B cell (primary cell): Measurements from ENCODE around the gene CENPB. TPM values are rescaled to one million over a fixed set of nuclear protein-coding genes. Genes with fewer than 3 reads are reported as not detected.

Experiments
- ATAC-seq: fragments of 200-7000 bp; cut with Tn5 transposase; one replicate; pipeline ENCODE4 v1.10.0; 2021; ENCODE audit warnings: low read depth, mild to moderate bottlenecking, moderate number of reproducible peaks, moderate library complexity
- CTCF ChIA-PET: fragments of 350-600 bp; sonication (Branson Sonifier 250); formaldehyde crosslinking; loops from one replicate; lab custom pipeline; 2021; ENCODE audit warnings: antibody characterized with exemption, inconsistent platforms; lab: Charles Lee
- POLR2A ChIA-PET: fragments of 350-600 bp; sonication (Branson Sonifier 250); formaldehyde crosslinking; loops from one replicate; lab custom pipeline; 2021; ENCODE audit warnings: antibody characterized with exemption; lab: Charles Lee
- DNase-seq: peaks from one replicate; pipeline ENCODE4 v3.0.0; 2013
- H2AFZ ChIP-seq: 2 replicates; pipeline ENCODE4 v1.6.1; 2012; ENCODE audit warnings: mild to moderate bottlenecking, low read depth, low read length; ENCODE audit not compliant: insufficient read depth, poor library complexity, severe bottlenecking
- H3K27ac ChIP-seq, 2 donors: 1 replicate in 1 of 2; 2 replicates in 1 of 2; pipeline ENCODE4 v1.5.1; 2012 to 2013; ENCODE audit warnings: low read length in 2 of 2, mild to moderate bottlenecking in 2 of 2, moderate library complexity in 1 of 2
- H3K27me3 ChIP-seq, 4 experiments: fragments of 200-600 bp in 1 of 4; sonication (generic) in 1 of 4; replicated peaks in 1 of 4; 1 replicate in 2 of 4; 2 replicates in 2 of 4; pipeline versions ENCODE4 v1.6.1 to v1.7.0; 2013 to 2016; ENCODE audit warnings: low read length in 3 of 4, mild to moderate bottlenecking in 2 of 4, mixed read lengths in 1 of 4, moderate library complexity in 1 of 4; ENCODE audit not compliant: insufficient read depth in 4 of 4, control insufficient read depth in 3 of 4; ENCODE audit errors: control extremely low read depth in 1 of 4
- H3K36me3 ChIP-seq, 2 experiments: replicated peaks in 1 of 2; 1 replicate in 1 of 2; 2 replicates in 1 of 2; pipeline versions ENCODE4 v1.6.1 to v1.7.1; 2013; ENCODE audit warnings: low read length in 1 of 2; ENCODE audit not compliant: insufficient read depth in 2 of 2, control insufficient read depth in 1 of 2; ENCODE audit errors: control extremely low read depth in 1 of 2, extremely low read depth in 1 of 2
- H3K4me1 ChIP-seq, 2 donors: fragments of 200-600 bp in 1 of 2; sonication (generic) in 1 of 2; 1 replicate in 1 of 2; 2 replicates in 1 of 2; pipeline versions ENCODE4 v1.5.1 to v1.6.1; 2013 to 2017; ENCODE audit warnings: low read length in 2 of 2; ENCODE audit not compliant: control insufficient read depth in 2 of 2, insufficient read depth in 2 of 2
- H3K4me2 ChIP-seq: replicated peaks from 2 replicates; pipeline ENCODE3; 2012; ENCODE audit warnings: mild to moderate bottlenecking, low read depth, low read length; ENCODE audit not compliant: poor library complexity, severe bottlenecking
- H3K4me3 ChIP-seq, 5 experiments: fragments of 200-600 bp in 1 of 5; sonication (generic) in 1 of 5; 1 replicate in 3 of 5; 2 replicates in 2 of 5; pipeline versions ENCODE4 v1.5.1 to v1.7.0; 2011 to 2016; ENCODE audit warnings: low read length in 4 of 5, mild to moderate bottlenecking in 4 of 5, low read depth in 2 of 5, control low read depth in 1 of 5, moderate library complexity in 1 of 5; ENCODE audit not compliant: insufficient read depth in 1 of 5; ENCODE audit errors: control extremely low read depth in 1 of 5, extremely low read depth in 1 of 5
- H3K79me2 ChIP-seq: fragments of 200-600 bp; sonication (generic); one replicate; pipeline ENCODE4 v1.6.0; 2016; ENCODE audit warnings: low read length; ENCODE audit not compliant: control insufficient read depth, insufficient read depth
- H3K9ac ChIP-seq: fragments of 200-600 bp; sonication (generic); 2 replicates; pipeline ENCODE4 v1.6.1; 2017; ENCODE audit warnings: mild to moderate bottlenecking, low read length, moderate library complexity
- H3K9me3 ChIP-seq, 3 donors: one replicate each; pipeline versions ENCODE4 v1.6.1 to v1.7.1; 2013; ENCODE audit warnings: low read length in 2 of 3; ENCODE audit not compliant: control insufficient read depth in 2 of 3, insufficient read depth in 1 of 3; ENCODE audit errors: control extremely low read depth in 1 of 3
- H4K20me1 ChIP-seq: 2 replicates; pipeline ENCODE4 v1.6.0; 2012; ENCODE audit warnings: mild to moderate bottlenecking, low read length; ENCODE audit not compliant: insufficient read depth, control insufficient read depth, poor library complexity, severe bottlenecking
- H3K27ac Mint-ChIP-seq: one replicate; pipeline ENCODE4 v1.8.0; 2021; ENCODE audit warnings: mixed read lengths
- H3K27me3 Mint-ChIP-seq: one replicate; pipeline ENCODE4 v1.8.0; 2021; ENCODE audit warnings: mixed read lengths
- H3K4me1 Mint-ChIP-seq: one replicate; pipeline ENCODE4 v1.8.0; 2021; ENCODE audit warnings: mixed read lengths
- H3K4me3 Mint-ChIP-seq: one replicate; pipeline ENCODE4 v1.8.0; 2021; ENCODE audit warnings: mixed read lengths
- H3K9me3 Mint-ChIP-seq: one replicate; pipeline ENCODE4 v1.8.0; 2022; ENCODE audit warnings: mixed read lengths; ENCODE audit not compliant: insufficient read depth
- CTCF ChIP-seq: fragments of 200-600 bp; IDR thresholded peaks from one replicate; pipeline ENCODE4 v1.8.0; 2022; ENCODE audit warnings: antibody characterized with exemption, mild to moderate bottlenecking
- EZH2 ChIP-seq: IDR thresholded peaks from 2 replicates; pipeline ENCODE4 v1.6.1; 2012; ENCODE audit warnings: borderline replicate concordance, low read depth, mild to moderate bottlenecking, moderate library complexity, low read length; ENCODE audit not compliant: insufficient read depth, poor library complexity, severe bottlenecking
- WGBS: methylation state at CpG from one replicate; pipeline ENCODE4 v1.1.5; 2013; ENCODE audit warnings: missing lambda C conversion rate; ENCODE audit not compliant: insufficient coverage; 5-methylcytosine and 5-hydroxymethylcytosine counted together
- intact Hi-C: fragments of 100-400 bp; cut with micrococcal nuclease; formaldehyde crosslinking; loops from one replicate; pipeline ENCODE4 v1.10.0; 2022
- polyA plus RNA-seq: library from polyadenylated mRNA; depleted of rRNA; stranded (reverse); fragments of >200 nt; gene quantifications from 2 replicates; pipeline ENCODE4 v1.2.3, GENCODE V29; 2012
- total RNA-seq, 2 donors: library from RNA; stranded (reverse); fragments of 120-200 nt in 1 of 2; gene quantifications; 1 replicate in 1 of 2; 2 replicates in 1 of 2; pipeline versions ENCODE4 v1.2.3 to v1.2.4, GENCODE V29; 2013 to 2022

Gene CENPB
- total and polyA plus RNA-seq, 2 donors (not counting 1 experiment from before 2014, with no cell fraction given): 13.3 to 46.4 TPM

- peaks cover 0 to 15% (median 4%) of the 10 kb centered on the region in 4 experiments for H3K27me3 ChIP-seq
- Mint-ChIP-seq H3K27ac (peak overlapping the region; percentile 82), H3K4me1 (peaks cover 38% of the 10 kb centered on the region), H3K4me3 (peak overlapping the region; percentile 90), H3K9me3 (no peaks in the 10 kb centered on the region), H3K27me3 (no peaks in the 10 kb centered on the region)
- no peaks in the 10 kb centered on the region for H4K20me1 ChIP-seq
- WGBS: 6% methylated on average over 16 of the region's 16 CpGs
- DNase-seq: peak; percentile 64
- peak overlapping the region in 4 of 5 experiments; percentile 66 to 75 (median 66) for H3K4me3 ChIP-seq
- H3K9me3 ChIP-seq: peaks cover 0 to under 1% (median 0%) of the 10 kb centered on the region in 3 donors
- POLR2A ChIA-PET: interaction anchor here (1.3 to 2.0 kb wide), 2 partner anchors 9 to 43 kb away, joined by 3 to 18 read pairs; partner anchors contain the start of genes ADISSP and AP5S1
- CTCF ChIA-PET: interaction anchor here (1.7 to 5.1 kb wide), 3 partner anchors 9 to 78 kb away, joined by 5 to 38 read pairs (median 9); partner anchors contain the start of genes ADISSP and CENPB
- intact Hi-C loops: loop anchor here (1.0 kb wide), 1 partner anchor 10 kb away; the partner anchor contains the start of gene ADISSP
- peaks cover 29 to 36% of the 10 kb centered on the region in 2 donors for H3K4me1 ChIP-seq
- H3K79me2 ChIP-seq: no peaks in the 10 kb centered on the region
- H3K4me2 ChIP-seq: peak overlapping the region; percentile 99
- H3K36me3 ChIP-seq: no peaks in the 10 kb centered on the region
- H2AFZ ChIP-seq: peak overlapping the region; percentile 98
- H3K9ac ChIP-seq: peak overlapping the region; percentile 75
- TF ChIP-seq CTCF (no peak), EZH2 (no peak)
- H3K27ac ChIP-seq: peak overlapping the region in 1 of 2 donors; percentile 13
- peak; percentile 53 for ATAC-seq
Measured at GRCh38 chr20:3777381-3777715, 9.2 kb downstream of the CENPB start.

DNA sequence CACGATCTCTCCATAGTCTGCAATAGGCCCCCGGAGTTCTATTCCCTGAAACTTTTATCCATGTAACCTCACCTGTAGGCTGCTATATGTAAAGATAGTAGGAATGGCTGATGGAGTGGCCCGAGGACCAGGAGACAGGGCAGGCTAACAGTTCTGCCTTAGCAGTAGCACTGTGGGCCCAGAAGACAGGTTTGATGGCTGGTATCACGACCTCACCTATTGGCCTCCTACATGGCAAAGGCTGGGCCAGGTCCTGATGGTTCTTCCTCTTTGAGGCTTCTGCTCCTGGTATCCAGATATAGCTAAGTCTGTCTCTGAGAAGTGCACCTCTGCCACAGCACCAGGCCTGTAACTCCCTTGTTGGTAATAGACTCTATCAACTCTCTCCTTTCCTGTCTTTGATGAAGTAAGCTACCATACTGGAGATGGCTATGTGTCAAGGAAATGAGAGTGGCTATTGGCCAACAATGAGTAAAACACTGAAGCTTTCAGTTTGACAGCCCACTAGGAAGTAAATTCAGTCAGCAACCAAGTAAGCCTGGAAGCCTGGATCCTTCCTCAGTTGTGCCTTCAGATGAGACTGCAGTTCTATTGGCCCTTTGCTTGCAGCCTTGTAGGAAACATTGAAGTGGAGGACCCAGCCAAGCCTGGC, 11.0 kb downstream of the CENPB start:
- no peaks in the 10 kb centered on the region for H3K27me3 Mint-ChIP-seq
- Histone ChIP-seq H3K36me3 (no peaks in the 10 kb centered on the region), H3K9ac (no peak overlapping the region), H3K9me3 (peaks cover 0 to 2% (median 0%) of the 10 kb centered on the region in 3 donors), H2AFZ (no peak overlapping the region), H3K27ac (no peak overlapping the region), H3K4me3 (no peak overlapping the region), H3K4me2 (no peak overlapping the region), H3K27me3 (peaks cover 0 to 15% (median 4%) of the 10 kb centered on the region in 4 experiments), H3K4me1 (peaks cover 23 to 26% of the 10 kb centered on the region in 2 donors), H3K79me2 (no peaks in the 10 kb centered on the region), H4K20me1 (no peaks in the 10 kb centered on the region)
- WGBS: 100% methylated on average over 2 of the region's 4 CpGs
- TF ChIP-seq EZH2: no peak
- no peak for TF ChIP-seq CTCF
- ATAC-seq (no peak), DNase-seq (no peak)
- CTCF ChIA-PET: no interaction called here
- no peak overlapping the region for H3K4me3 Mint-ChIP-seq
- H3K9me3 Mint-ChIP-seq: no peaks in the 10 kb centered on the region
- intact Hi-C loops: no loop called here
- H3K4me1 Mint-ChIP-seq: peaks cover 26% of the 10 kb centered on the region
- H3K27ac Mint-ChIP-seq: no peak overlapping the region
- POLR2A ChIA-PET: no interaction called here
